ENCODE results near the gene AGBL4. TPM values are rescaled to one million over a fixed set of nuclear protein-coding genes. Genes with fewer than 3 reads are reported as not detected.

AGBL4 gene
- total and polyA plus RNA-seq, 9 of the 15 experiments (the other 6 are each of a cell fraction or from before 2014, with no cell fraction given), result 0.11 TPM; not detected in 7

DNA sequence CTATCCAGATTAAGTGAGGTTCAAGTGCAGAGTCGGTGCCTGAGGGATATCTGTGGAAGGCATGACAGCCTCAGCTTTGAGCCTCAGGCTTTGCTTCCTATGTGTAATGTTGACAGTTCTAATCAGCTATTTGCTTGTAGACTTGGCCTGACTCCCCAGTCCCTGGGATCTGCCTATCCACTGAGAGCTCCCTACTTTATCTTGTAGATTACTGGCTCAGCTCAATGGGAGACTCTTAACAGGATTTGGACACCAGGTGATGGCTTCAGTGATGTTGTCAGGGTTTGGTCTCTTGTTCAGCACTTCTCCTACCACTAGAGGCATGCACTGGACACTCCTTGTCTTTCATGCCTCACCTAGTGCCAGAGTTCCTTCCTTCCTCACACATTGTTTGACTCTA, 1120.5 kb downstream of the AGBL4 start (continued):
- TF ChIP-seq, protein P1, sequence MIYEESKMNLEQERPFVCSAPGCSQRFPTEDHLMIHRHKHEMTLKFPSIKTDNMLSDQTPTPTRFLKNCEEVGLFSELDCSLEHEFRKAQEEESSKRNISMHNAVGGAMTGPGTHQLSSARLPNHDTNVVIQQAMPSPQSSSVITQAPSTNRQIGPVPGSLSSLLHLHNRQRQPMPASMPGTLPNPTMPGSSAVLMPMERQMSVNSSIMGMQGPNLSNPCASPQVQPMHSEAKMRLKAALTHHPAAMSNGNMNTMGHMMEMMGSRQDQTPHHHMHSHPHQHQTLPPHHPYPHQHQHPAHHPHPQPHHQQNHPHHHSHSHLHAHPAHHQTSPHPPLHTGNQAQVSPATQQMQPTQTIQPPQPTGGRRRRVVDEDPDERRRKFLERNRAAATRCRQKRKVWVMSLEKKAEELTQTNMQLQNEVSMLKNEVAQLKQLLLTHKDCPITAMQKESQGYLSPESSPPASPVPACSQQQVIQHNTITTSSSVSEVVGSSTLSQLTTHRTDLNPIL (CRISPR knock-in tag; IDR thresholded peaks at IDR 0.05), result no peak
- TF ChIP-seq RBM25 (IDR thresholded peaks at IDR 0.05; ENCODE audit: low read depth, low read length, severe bottlenecking) (no peak), NR2F6 (CRISPR knock-in tag; IDR thresholded peaks at IDR 0.05) (no peak), SIX5 (IDR thresholded peaks at IDR 0.05; ENCODE audit: borderline replicate concordance in 1 of 2, insufficient read depth in 1 of 2, low read depth in 1 of 2, low read length in 2 of 2) (no peak), DIDO1 (tag; IDR thresholded peaks at IDR 0.05; ENCODE audit: low read depth) (no peak), POLR2H (tag; IDR thresholded peaks at IDR 0.05; ENCODE audit: low read depth) (no peak), BCOR (IDR thresholded peaks at IDR 0.05) (no peak), HNRNPL (IDR thresholded peaks at IDR 0.05; ENCODE audit: low read depth, low read length) (no peak), KLF16 (IDR thresholded peaks at IDR 0.05) (no peak)
- TF ChIP-seq, protein P2, sequence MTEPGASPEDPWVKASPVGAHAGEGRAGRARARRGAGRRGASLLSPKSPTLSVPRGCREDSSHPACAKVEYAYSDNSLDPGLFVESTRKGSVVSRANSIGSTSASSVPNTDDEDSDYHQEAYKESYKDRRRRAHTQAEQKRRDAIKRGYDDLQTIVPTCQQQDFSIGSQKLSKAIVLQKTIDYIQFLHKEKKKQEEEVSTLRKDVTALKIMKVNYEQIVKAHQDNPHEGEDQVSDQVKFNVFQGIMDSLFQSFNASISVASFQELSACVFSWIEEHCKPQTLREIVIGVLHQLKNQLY (CRISPR knock-in tag; conservative IDR thresholded peaks at IDR 0.05), result no peak

DNA sequence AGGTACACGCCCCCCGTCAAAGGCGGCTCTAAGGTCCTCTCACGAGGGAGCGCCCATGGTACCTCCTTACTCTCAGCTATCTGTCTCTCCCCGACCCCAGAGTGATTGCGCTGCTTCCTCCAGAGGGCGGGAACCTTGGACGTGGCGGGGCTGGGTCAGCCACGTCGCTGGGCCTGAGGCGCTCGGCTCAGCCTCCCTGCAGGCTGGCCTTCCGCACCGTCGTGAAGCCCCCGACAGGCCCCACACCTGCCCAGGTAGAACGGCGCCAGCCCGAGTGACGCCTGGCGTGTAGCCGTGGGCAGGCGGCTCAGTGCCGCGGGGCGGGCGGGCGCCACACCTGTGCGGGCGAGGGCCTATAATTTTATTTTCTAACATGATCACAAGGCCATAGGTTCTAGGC, 1124.9 kb downstream of the AGBL4 start:
- no peak for DNase-seq (ENCODE audit: extremely low read depth in 1 of 4, low spot score in 3 of 4)
- WGBS (ENCODE audit: insufficient coverage, low coverage, missing lambda C conversion rate), result under 1% methylated on average over 32 of the region's 32 CpGs
- no peak overlapping the region for H3K9ac ChIP-seq (ENCODE audit: insufficient read depth in 1 of 2, low read depth in 2 of 2, low read length in 2 of 2)
- intact Hi-C loops (cut with micrococcal nuclease) (no loop called here), in situ Hi-C loops (cut with MboI) (no loop called here)
- no peaks in the 10 kb centered on the region for H3K4me1 ChIP-seq (replicated peaks in 1 of 2; ENCODE audit: control insufficient read depth in 2 of 2, insufficient read depth in 2 of 2, low read length in 2 of 2)
- H3K79me2 ChIP-seq (ENCODE audit: control insufficient read depth, insufficient read depth, low read length), result no peaks in the 10 kb centered on the region
- no peaks in the 10 kb centered on the region for H3K9me1 ChIP-seq (ENCODE audit: control insufficient read depth, insufficient read depth, low read length)
- CTCF ChIA-PET (ENCODE audit: low intra/inter-chr PET ratio), result no interaction called here
- no peak for FAIRE-seq
- BruUV-seq (replicated peaks), result no TSS peak
- H3K27me3 ChIP-seq (ENCODE audit: control insufficient read depth in 2 of 2, insufficient read depth in 2 of 2, low read length in 2 of 2), result no peaks in the 10 kb centered on the region
- ATAC-seq, result no peak
- H3K36me3 ChIP-seq (ENCODE audit: control insufficient read depth, insufficient read depth, low read length), result no peaks in the 10 kb centered on the region
- H3K4me3 ChIP-seq, result no peak overlapping the region
- H3K27ac ChIP-seq (ENCODE audit: extremely low read depth, low read depth, low read length), result no peak overlapping the region
- no peak overlapping the region for H3K4me2 ChIP-seq (ENCODE audit: insufficient read depth, low read length)
- POLR2A ChIA-PET, result no interaction called here
- H4K20me1 ChIP-seq (replicated peaks; ENCODE audit: control insufficient read depth, insufficient read depth, low read length), result no peaks in the 10 kb centered on the region
- H2AFZ ChIP-seq (ENCODE audit: low read depth, low read length), result no peak overlapping the region
- no peaks in the 10 kb centered on the region for H3K9me3 ChIP-seq (replicated peaks; ENCODE audit: control insufficient read depth, insufficient read depth, low read depth, low read length)
- TF ChIP-seq RUNX1 (IDR thresholded peaks at IDR 0.05; ENCODE audit: low read depth) (no peak), MTA2 (IDR thresholded peaks at IDR 0.05; ENCODE audit: low read depth) (no peak), ILK (tag; IDR thresholded peaks at IDR 0.05; ENCODE audit: borderline replicate concordance, low read depth) (no peak), ZNF239 (CRISPR knock-in tag; IDR thresholded peaks at IDR 0.05) (no peak), GTF2E2 (tag; IDR thresholded peaks at IDR 0.05) (no peak), FOSL1 (tag; conservative IDR thresholded peaks at IDR 0.05) (no peak), PHF8 (IDR thresholded peaks at IDR 0.05; ENCODE audit: borderline replicate concordance, low read length) (no peak), ASH1L (IDR thresholded peaks at IDR 0.05; ENCODE audit: borderline replicate concordance, low read depth, partially characterized antibody) (no peak)
- TF ChIP-seq, protein P3, sequence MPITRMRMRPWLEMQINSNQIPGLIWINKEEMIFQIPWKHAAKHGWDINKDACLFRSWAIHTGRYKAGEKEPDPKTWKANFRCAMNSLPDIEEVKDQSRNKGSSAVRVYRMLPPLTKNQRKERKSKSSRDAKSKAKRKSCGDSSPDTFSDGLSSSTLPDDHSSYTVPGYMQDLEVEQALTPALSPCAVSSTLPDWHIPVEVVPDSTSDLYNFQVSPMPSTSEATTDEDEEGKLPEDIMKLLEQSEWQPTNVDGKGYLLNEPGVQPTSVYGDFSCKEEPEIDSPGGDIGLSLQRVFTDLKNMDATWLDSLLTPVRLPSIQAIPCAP (CRISPR knock-in tag; IDR thresholded peaks at IDR 0.05; ENCODE audit: borderline replicate concordance), result no peak
- TF ChIP-seq, protein P4, sequence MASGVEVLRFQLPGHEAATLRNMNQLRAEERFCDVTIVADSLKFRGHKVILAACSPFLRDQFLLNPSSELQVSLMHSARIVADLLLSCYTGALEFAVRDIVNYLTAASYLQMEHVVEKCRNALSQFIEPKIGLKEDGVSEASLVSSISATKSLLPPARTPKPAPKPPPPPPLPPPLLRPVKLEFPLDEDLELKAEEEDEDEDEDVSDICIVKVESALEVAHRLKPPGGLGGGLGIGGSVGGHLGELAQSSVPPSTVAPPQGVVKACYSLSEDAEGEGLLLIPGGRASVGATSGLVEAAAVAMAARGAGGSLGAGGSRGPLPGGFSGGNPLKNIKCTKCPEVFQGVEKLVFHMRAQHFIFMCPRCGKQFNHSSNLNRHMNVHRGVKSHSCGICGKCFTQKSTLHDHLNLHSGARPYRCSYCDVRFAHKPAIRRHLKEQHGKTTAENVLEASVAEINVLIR (CRISPR knock-in tag; IDR thresholded peaks at IDR 0.05), result no peak
